Endodermal cell (in vitro differentiated cells): ENCODE measurements around the gene FGFRL1. TPM values are rescaled to one million over a fixed set of nuclear protein-coding genes. Genes with fewer than 3 reads are reported as not detected.
A peak's percentile ranks its signal among the peaks of the same experiment; 100 is the strongest.
"Not testable (repeated sequence)": the region's sequence is repeated elsewhere in the genome, so short reads cannot be mapped to it uniquely, and the experiment has no call there.

Experiments used
- DNase-seq: peaks from one replicate; pipeline ENCODE4 v3.0.0-alpha.2; 2017
- H3K27ac ChIP-seq: 2 replicates; pipeline ENCODE4 v1.5.1; 2013; ENCODE audit warnings: mild to moderate bottlenecking, low read depth, low read length, moderate library complexity
- H3K27me3 ChIP-seq: 2 replicates; pipeline ENCODE4 v1.6.1; 2013; ENCODE audit warnings: mild to moderate bottlenecking, low read length, moderate library complexity; ENCODE audit not compliant: insufficient read depth, control insufficient read depth, poor library complexity, severe bottlenecking
- H3K36me3 ChIP-seq: 2 replicates; pipeline ENCODE4 v1.7.0; 2013; ENCODE audit warnings: mild to moderate bottlenecking, low read length, moderate library complexity; ENCODE audit not compliant: control insufficient read depth, insufficient read depth
- H3K4me1 ChIP-seq: one replicate; pipeline ENCODE4 v1.7.0; 2013; ENCODE audit warnings: low read length; ENCODE audit not compliant: control insufficient read depth, insufficient read depth
- H3K4me3 ChIP-seq: 2 replicates; pipeline ENCODE4 v1.5.1; 2013; ENCODE audit warnings: mild to moderate bottlenecking, low read length, moderate library complexity
- H3K9ac ChIP-seq: 2 replicates; pipeline ENCODE4 v1.6.1; 2013; ENCODE audit warnings: mild to moderate bottlenecking, low read length, moderate library complexity; ENCODE audit not compliant: poor library complexity, severe bottlenecking; ENCODE audit errors: extremely low read depth
- H3K9me3 ChIP-seq: 2 replicates; pipeline ENCODE4 v1.6.1; 2013; ENCODE audit warnings: mild to moderate bottlenecking, low read length, moderate library complexity; ENCODE audit not compliant: control insufficient read depth
- H3K27ac Mint-ChIP-seq: 2 replicates; pipeline ENCODE4 v1.8.0; 2020; ENCODE audit warnings: mixed read lengths
- H3K27me3 Mint-ChIP-seq: 2 replicates; pipeline ENCODE4 v1.8.0; 2021; ENCODE audit warnings: mild to moderate bottlenecking, mixed read lengths; ENCODE audit not compliant: insufficient read depth
- H3K36me3 Mint-ChIP-seq: 2 replicates; pipeline ENCODE4 v1.8.0; 2020; ENCODE audit warnings: low read depth, mixed read lengths
- H3K4me1 Mint-ChIP-seq: 2 replicates; pipeline ENCODE4 v1.8.0; 2020; ENCODE audit warnings: mixed read lengths
- H3K4me3 Mint-ChIP-seq: 2 replicates; pipeline ENCODE4 v1.8.0; 2020; ENCODE audit warnings: mild to moderate bottlenecking, moderate library complexity, mixed read lengths
- H3K9me3 Mint-ChIP-seq: 2 replicates; pipeline ENCODE4 v1.8.0; 2020; ENCODE audit warnings: mild to moderate bottlenecking, mixed read lengths
- WGBS, 2 experiments: methylation state at CpG; one replicate each; pipeline versions ENCODE4 v1.1.5 to v1.1.7; 2013; ENCODE audit warnings: missing lambda C conversion rate in 2 of 2, mixed read lengths in 1 of 2; ENCODE audit not compliant: insufficient coverage in 1 of 2, insufficient read length in 1 of 2; 5-methylcytosine and 5-hydroxymethylcytosine counted together
- total RNA-seq, 2 donors: library from RNA; stranded (reverse); fragmentation: NEBNext Ultra II Directional in 1 of 2; extraction: Animal tissue kit (Norgen Biotek cat#: 25700) in 1 of 2; gene quantifications; 2 replicates in 1 of 2; 3 replicates in 1 of 2; pipeline ENCODE4 v1.2.1, GENCODE V29; 2021
- TF ChIP-seq, protein P1 (sequence below): fragments of 200-600 bp; sonication (generic); conservative IDR thresholded peaks from 2 replicates; pipeline ENCODE4 v1.5.0; 2021; ENCODE audit warnings: antibody characterized with exemption, mild to moderate bottlenecking

The FGFRL1 gene
- total RNA-seq, 2 donors from 2014 or later = 51.0 to 93.3 TPM

DNA sequence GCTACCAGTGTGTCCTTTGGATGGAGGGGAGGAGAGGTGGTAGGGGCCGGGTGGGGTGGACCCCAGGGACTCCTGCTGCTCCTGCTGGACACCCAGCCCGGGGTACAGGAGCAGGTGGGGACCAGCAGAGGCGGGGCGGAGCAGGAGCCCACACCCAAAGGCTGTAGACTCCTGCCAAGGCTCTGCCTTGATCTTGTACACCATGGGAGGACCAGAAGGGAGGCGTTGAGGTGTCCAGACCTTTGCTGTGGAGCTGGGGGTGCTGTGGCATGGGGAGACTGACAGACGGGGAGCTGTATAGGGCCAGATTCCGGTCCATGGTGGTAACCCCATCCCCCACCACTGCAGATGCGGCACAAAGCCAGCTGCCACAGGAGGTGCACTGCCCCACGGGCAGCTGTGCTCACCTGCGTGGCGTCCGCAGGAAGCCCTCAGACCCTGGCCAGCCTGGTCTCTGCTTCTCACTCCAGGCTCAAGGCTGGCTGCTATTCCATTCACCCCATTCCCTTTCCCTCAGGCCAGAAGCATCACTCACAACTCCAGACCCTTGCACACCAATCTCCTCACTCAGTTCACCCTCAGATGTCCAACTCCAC, 13.2 kb upstream of the FGFRL1 start:
- Mint-ChIP-seq H3K27me3 (peaks cover 60% of the 10 kb centered on the region), H3K9me3 (no peaks in the 10 kb centered on the region), H3K4me3 (peak overlapping the region; percentile 26), H3K4me1 (peaks cover 1% of the 10 kb centered on the region), H3K36me3 (no peaks in the 10 kb centered on the region), H3K27ac (no peak overlapping the region)
- H3K9ac ChIP-seq = no peak overlapping the region
- H3K27me3 ChIP-seq = peaks cover 79% of the 10 kb centered on the region
- H3K4me3 ChIP-seq = no peak overlapping the region
- no peaks in the 10 kb centered on the region for H3K4me1 ChIP-seq
- H3K36me3 ChIP-seq = no peaks in the 10 kb centered on the region
- no peaks in the 10 kb centered on the region for H3K9me3 ChIP-seq
- DNase-seq = no peak
- H3K27ac ChIP-seq = no peak overlapping the region
- WGBS, 2 experiments = 73 to 84% methylated on average over 7 to 12 of the region's 12 CpGs
- TF ChIP-seq, protein P1, sequence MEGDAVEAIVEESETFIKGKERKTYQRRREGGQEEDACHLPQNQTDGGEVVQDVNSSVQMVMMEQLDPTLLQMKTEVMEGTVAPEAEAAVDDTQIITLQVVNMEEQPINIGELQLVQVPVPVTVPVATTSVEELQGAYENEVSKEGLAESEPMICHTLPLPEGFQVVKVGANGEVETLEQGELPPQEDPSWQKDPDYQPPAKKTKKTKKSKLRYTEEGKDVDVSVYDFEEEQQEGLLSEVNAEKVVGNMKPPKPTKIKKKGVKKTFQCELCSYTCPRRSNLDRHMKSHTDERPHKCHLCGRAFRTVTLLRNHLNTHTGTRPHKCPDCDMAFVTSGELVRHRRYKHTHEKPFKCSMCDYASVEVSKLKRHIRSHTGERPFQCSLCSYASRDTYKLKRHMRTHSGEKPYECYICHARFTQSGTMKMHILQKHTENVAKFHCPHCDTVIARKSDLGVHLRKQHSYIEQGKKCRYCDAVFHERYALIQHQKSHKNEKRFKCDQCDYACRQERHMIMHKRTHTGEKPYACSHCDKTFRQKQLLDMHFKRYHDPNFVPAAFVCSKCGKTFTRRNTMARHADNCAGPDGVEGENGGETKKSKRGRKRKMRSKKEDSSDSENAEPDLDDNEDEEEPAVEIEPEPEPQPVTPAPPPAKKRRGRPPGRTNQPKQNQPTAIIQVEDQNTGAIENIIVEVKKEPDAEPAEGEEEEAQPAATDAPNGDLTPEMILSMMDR = no peak

DNA sequence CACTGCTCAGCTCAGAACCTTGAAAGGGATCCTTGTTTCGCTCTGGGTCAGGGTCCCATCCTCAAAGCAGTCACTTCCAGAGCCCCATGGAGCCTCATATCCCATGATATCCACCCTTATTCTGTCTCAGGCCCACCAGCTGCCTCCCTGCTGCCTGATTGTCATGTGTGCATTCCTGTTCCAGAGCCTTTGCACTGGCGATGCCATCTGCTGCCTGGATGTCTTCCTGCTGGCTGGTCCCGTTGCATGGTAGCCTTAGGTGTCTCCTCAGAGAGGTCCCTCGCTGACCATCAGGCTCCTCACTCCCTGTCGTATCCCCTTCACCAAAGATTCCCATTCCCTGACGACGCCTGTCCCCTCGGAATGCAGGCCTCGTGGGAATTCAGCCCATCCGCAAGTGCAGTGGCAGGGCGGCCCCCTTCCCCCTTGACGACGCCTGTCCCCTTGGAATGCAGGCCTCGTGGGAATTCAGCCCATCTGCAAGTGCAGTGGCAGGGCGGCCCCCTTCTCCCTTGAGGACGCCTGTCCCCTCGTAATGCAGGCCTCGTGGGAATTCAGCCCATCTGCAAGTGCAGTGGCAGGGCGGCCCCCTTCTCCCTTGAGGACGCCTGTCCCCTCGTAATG, 12.1 kb upstream of the FGFRL1 start:
- not testable (repeated sequence) for DNase-seq, H3K27ac ChIP-seq, H3K27ac Mint-ChIP-seq, H3K36me3 ChIP-seq, H3K9me3 ChIP-seq, H3K4me1 Mint-ChIP-seq, H3K4me1 ChIP-seq, H3K9me3 Mint-ChIP-seq, H3K36me3 Mint-ChIP-seq, H3K4me3 ChIP-seq, H3K9ac ChIP-seq, H3K4me3 Mint-ChIP-seq
- 77 to 80% methylated on average over 9 to 14 of the region's 21 CpGs for WGBS, 2 experiments
- peaks cover 91% of the 10 kb centered on the region for H3K27me3 ChIP-seq
- H3K27me3 Mint-ChIP-seq = peaks cover 71% of the 10 kb centered on the region

DNA sequence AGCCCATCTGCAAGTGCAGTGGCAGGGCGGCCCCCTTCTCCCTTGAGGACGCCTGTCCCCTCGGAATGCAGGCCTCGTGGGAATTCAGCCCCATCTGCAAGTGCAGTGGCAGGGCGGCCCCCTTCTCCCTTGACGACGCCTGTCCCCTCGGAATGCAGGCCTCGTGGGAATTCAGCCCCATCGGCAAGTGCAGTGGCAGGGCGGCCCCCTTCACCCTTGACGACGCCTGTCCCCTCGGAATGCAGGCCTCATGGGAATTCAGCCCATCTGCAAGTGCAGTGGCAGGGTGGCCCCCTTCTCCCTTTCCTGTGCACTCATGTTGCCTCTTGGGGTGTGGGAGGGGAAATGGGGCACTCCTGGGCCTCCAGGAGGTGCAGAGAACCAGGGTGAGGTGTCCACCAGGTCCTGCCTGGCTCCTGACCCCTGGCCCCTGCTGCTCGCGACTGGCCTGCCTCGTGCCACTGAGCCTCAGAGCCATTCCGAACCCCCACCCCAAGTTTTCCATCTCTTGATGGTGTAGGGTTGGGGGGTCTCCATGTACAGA, 11.5 kb upstream of the FGFRL1 start:
- Histone ChIP-seq H3K36me3 (no peaks in the 10 kb centered on the region), H3K9ac (no peak overlapping the region), H3K4me1 (no peaks in the 10 kb centered on the region), H3K27me3 (peaks cover 97% of the 10 kb centered on the region), H3K4me3 (no peak overlapping the region), H3K27ac (no peak overlapping the region), H3K9me3 (no peaks in the 10 kb centered on the region)
- no peak overlapping the region for H3K4me3 Mint-ChIP-seq
- H3K9me3 Mint-ChIP-seq = no peaks in the 10 kb centered on the region
- no peak overlapping the region for H3K27ac Mint-ChIP-seq
- TF ChIP-seq, protein P1 = no peak
- peaks cover 1% of the 10 kb centered on the region for H3K4me1 Mint-ChIP-seq
- H3K36me3 Mint-ChIP-seq = no peaks in the 10 kb centered on the region
- no peak for DNase-seq
- WGBS, 2 experiments = 75 to 88% methylated on average over 11 to 16 of the region's 18 CpGs
- peaks cover 77% of the 10 kb centered on the region for H3K27me3 Mint-ChIP-seq
